ACC112 (cell line): ENCODE data around the gene DAO.

Experiments
- H2AFZ ChIP-seq: fragments of 200-600 bp; sonication (generic); one replicate; pipeline ENCODE4 v1.6.0; 2017; ENCODE audit warnings: antibody characterized with exemption, low read length; ENCODE audit not compliant: unreplicated experiment
- H3K27ac ChIP-seq: fragments of 200-600 bp; sonication (generic); 2 replicates; pipeline ENCODE4 v1.5.1; 2014; ENCODE audit warnings: low read depth, mild to moderate bottlenecking, antibody characterized with exemption, low read length, moderate library complexity
- H3K27me3 ChIP-seq: fragments of 200-600 bp; sonication (generic); 2 replicates; pipeline ENCODE4 v1.6.1; 2014; ENCODE audit warnings: mild to moderate bottlenecking, antibody characterized with exemption, low read length, moderate library complexity, mixed read lengths; ENCODE audit not compliant: insufficient read depth
- H3K36me3 ChIP-seq: fragments of 200-600 bp; sonication (generic); 2 replicates; pipeline ENCODE4 v1.6.1; 2016; ENCODE audit warnings: mild to moderate bottlenecking, antibody characterized with exemption, low read length, moderate library complexity, mixed read lengths; ENCODE audit not compliant: insufficient read depth
- H3K4me1 ChIP-seq: fragments of 200-600 bp; sonication (generic); one replicate; pipeline ENCODE4 v1.6.1; 2016; ENCODE audit warnings: low read length, mixed read lengths; ENCODE audit not compliant: insufficient read depth, unreplicated experiment, control insufficient read depth
- H3K4me3 ChIP-seq: fragments of 200-600 bp; sonication (generic); 2 replicates; pipeline ENCODE4 v1.5.1; 2014; ENCODE audit warnings: mild to moderate bottlenecking, low read depth, low read length
- H3K79me2 ChIP-seq: fragments of 200-600 bp; sonication (generic); one replicate; pipeline ENCODE4 v1.6.0; 2016; ENCODE audit warnings: low read length; ENCODE audit not compliant: control insufficient read depth, unreplicated experiment, insufficient read depth

The DAO gene

GRCh38 chr12:108875682-108876361 is 4.1 kb upstream of the DAO start:
- Histone ChIP-seq H3K27me3 (no peaks in the 10 kb centered on the region), H3K79me2 (no peaks in the 10 kb centered on the region), H3K4me1 (no peaks in the 10 kb centered on the region), H2AFZ (no peak overlapping the region), H3K36me3 (no peaks in the 10 kb centered on the region), H3K4me3 (no peak overlapping the region), H3K27ac (no peak overlapping the region)

- no peak overlapping the region for H2AFZ ChIP-seq
- no peaks in the 10 kb centered on the region for H3K27me3 ChIP-seq
- no peak overlapping the region for H3K4me3 ChIP-seq
- H3K36me3 ChIP-seq, result no peaks in the 10 kb centered on the region
- H3K27ac ChIP-seq, result no peak overlapping the region
- H3K4me1 ChIP-seq, result no peaks in the 10 kb centered on the region
- no peaks in the 10 kb centered on the region for H3K79me2 ChIP-seq
Observed at GRCh38 chr12:108876550-108876949, 3.3 kb upstream of the DAO start.

GRCh38 chr12:108881953-108882352 is 2.1 kb downstream of the DAO start:
- no peaks in the 10 kb centered on the region for H3K4me1 ChIP-seq
- no peaks in the 10 kb centered on the region for H3K36me3 ChIP-seq
- no peak overlapping the region for H2AFZ ChIP-seq
- H3K4me3 ChIP-seq, result no peak overlapping the region
- H3K27me3 ChIP-seq, result no peaks in the 10 kb centered on the region
- no peak overlapping the region for H3K27ac ChIP-seq
- H3K79me2 ChIP-seq, result no peaks in the 10 kb centered on the region

- no peaks in the 10 kb centered on the region for H3K27me3 ChIP-seq
- H3K4me3 ChIP-seq, result no peak overlapping the region
- H3K79me2 ChIP-seq, result no peaks in the 10 kb centered on the region
- no peak overlapping the region for H2AFZ ChIP-seq
- H3K4me1 ChIP-seq, result no peaks in the 10 kb centered on the region
- no peak overlapping the region for H3K27ac ChIP-seq
- H3K36me3 ChIP-seq, result no peaks in the 10 kb centered on the region
Observed at GRCh38 chr12:108884116-108885012, 4.5 kb downstream of the DAO start.

GRCh38 chr12:108886873-108887629 is 7.2 kb downstream of the DAO start:
- no peaks in the 10 kb centered on the region for H3K36me3 ChIP-seq
- H3K27me3 ChIP-seq, result no peaks in the 10 kb centered on the region
- H2AFZ ChIP-seq, result no peak overlapping the region
- H3K79me2 ChIP-seq, result no peaks in the 10 kb centered on the region
- no peak overlapping the region for H3K27ac ChIP-seq
- no peak overlapping the region for H3K4me3 ChIP-seq
- no peaks in the 10 kb centered on the region for H3K4me1 ChIP-seq

GRCh38 chr12:108888031-108888430 is 8.1 kb downstream of the DAO start:
- no peaks in the 10 kb centered on the region for H3K79me2 ChIP-seq
- no peak overlapping the region for H3K27ac ChIP-seq
- no peaks in the 10 kb centered on the region for H3K4me1 ChIP-seq
- no peak overlapping the region for H3K4me3 ChIP-seq
- no peak overlapping the region for H2AFZ ChIP-seq
- no peaks in the 10 kb centered on the region for H3K36me3 ChIP-seq
- H3K27me3 ChIP-seq, result no peaks in the 10 kb centered on the region

GRCh38 chr12:108890208-108890607 is 10.3 kb downstream of the DAO start:
- no peaks in the 10 kb centered on the region; the same call in none of the 2 replicates for H3K27me3 ChIP-seq
- no peaks in the 10 kb centered on the region for H3K79me2 ChIP-seq
- no peak overlapping the region for H3K4me3 ChIP-seq
- no peaks in the 10 kb centered on the region for H3K4me1 ChIP-seq
- no peak overlapping the region for H3K27ac ChIP-seq
- no peak overlapping the region for H2AFZ ChIP-seq
- H3K36me3 ChIP-seq, result no peaks in the 10 kb centered on the region

- no peak overlapping the region for H3K4me3 ChIP-seq
- no peaks in the 10 kb centered on the region for H3K79me2 ChIP-seq
- no peaks in the 10 kb centered on the region for H3K36me3 ChIP-seq
- H3K4me1 ChIP-seq, result no peaks in the 10 kb centered on the region
- H3K27me3 ChIP-seq, result peaks cover 38% of the 10 kb centered on the region
- no peak overlapping the region for H2AFZ ChIP-seq
- H3K27ac ChIP-seq, result no peak overlapping the region
Observed at GRCh38 chr12:108895220-108895802, 15.4 kb downstream of the DAO start.

- no peaks in the 10 kb centered on the region for H3K36me3 ChIP-seq
Observed at GRCh38 chr12:108896336-108896735, 16.4 kb downstream of the DAO start.

GRCh38 chr12:108896817-108897216 is 16.9 kb downstream of the DAO start:
- Histone ChIP-seq H3K36me3 (no peaks in the 10 kb centered on the region), H3K27me3 (peaks cover 52% of the 10 kb centered on the region), H3K27ac (no peak overlapping the region), H3K79me2 (no peaks in the 10 kb centered on the region), H2AFZ (no peak overlapping the region), H3K4me3 (no peak overlapping the region), H3K4me1 (no peaks in the 10 kb centered on the region)

More at GRCh38 chr12:108896336-108896735, 16.4 kb downstream of the DAO start:
- Histone ChIP-seq H2AFZ (no peak overlapping the region), H3K79me2 (no peaks in the 10 kb centered on the region), H3K4me3 (no peak overlapping the region), H3K4me1 (no peaks in the 10 kb centered on the region), H3K27ac (no peak overlapping the region), H3K27me3 (peaks cover 47% of the 10 kb centered on the region)
